Stimulated activated CD4-positive, alpha-beta T cell treated with anti-CD3 and anti-CD28 coated beads, Interleukin-15, amount 100 ng/mL, for 1 hour (primary cell): Measurements from ENCODE around the gene RPS15.

Experiments used
- DNase-seq, 2 donors: peaks; one replicate each; pipeline ENCODE4 v3.0.0-alpha.2; 2020; ENCODE audit warnings: low read depth in 1 of 2, low spot score in 1 of 2

The RPS15 gene

GRCh38 chr19:1450735-1451731 is 12.8 kb downstream of the RPS15 start:
- DNase-seq: no peak

- no peak for DNase-seq
Observed at GRCh38 chr19:1451916-1452801, 14.0 kb downstream of the RPS15 start.

GRCh38 chr19:1452802-1453524 is 14.8 kb downstream of the RPS15 start:
- DNase-seq: no peak

GRCh38 chr19:1453525-1454364 is 15.5 kb downstream of the RPS15 start:
- no peak for DNase-seq

GRCh38 chr19:1455002-1455335 is 16.8 kb downstream of the RPS15 start:
- no peak for DNase-seq

- DNase-seq: no peak
Observed at GRCh38 chr19:1455336-1456120, 17.3 kb downstream of the RPS15 start.

- no peak for DNase-seq
Observed at GRCh38 chr19:1456121-1456900, 18.1 kb downstream of the RPS15 start.

GRCh38 chr19:1457031-1457739 is 19.0 kb downstream of the RPS15 start:
- DNase-seq: no peak

- no peak for DNase-seq
Observed at GRCh38 chr19:1457892-1458291, 19.7 kb downstream of the RPS15 start.

GRCh38 chr19:1459479-1459878 is 21.3 kb downstream of the RPS15 start:
- no peak for DNase-seq

- DNase-seq: no peak
Observed at GRCh38 chr19:1460033-1460995, 22.1 kb downstream of the RPS15 start.

- DNase-seq: no peak
Observed at GRCh38 chr19:1461862-1462261, 23.7 kb downstream of the RPS15 start.

GRCh38 chr19:1465191-1466016 is 27.2 kb downstream of the RPS15 start:
- no peak for DNase-seq

GRCh38 chr19:1466018-1466460 is 27.8 kb downstream of the RPS15 start:
- no peak for DNase-seq

GRCh38 chr19:1466461-1467214 is 28.4 kb downstream of the RPS15 start:
- DNase-seq: no peak

- DNase-seq: no peak
Observed at GRCh38 chr19:1467215-1467489, 29.0 kb downstream of the RPS15 start.
